IMR-90 (cell line): Measurements from ENCODE around the gene MYH9. TPM values are rescaled to one million over a fixed set of nuclear protein-coding genes. Genes with fewer than 3 reads are reported as not detected.

ENCODE experiments used
- ATAC-seq: fragments of 200-7000 bp; cut with Tn5 transposase; 2 replicates; pipeline ENCODE4 v1.9.1; 2020; ENCODE audit warnings: low read depth, mild to moderate bottlenecking, moderate library complexity
- BruUV-seq: library from RNA; stranded (reverse); fragments of 400-500 nt; replicated peaks from 2 replicates; lab custom pipeline; 2021; lab: Mats Ljungman, UMichigan
- CTCF ChIA-PET: fragments of 300-600 bp; formaldehyde crosslinking; extraction: SDS; loops from one replicate; lab custom pipeline; 2021; ENCODE audit warnings: antibody characterized with exemption; lab: Yijun Ruan, JAX
- POLR2A ChIA-PET: fragments of 300-600 bp; sonication (Branson Sonifier 250); formaldehyde crosslinking; loops from one replicate; lab custom pipeline; 2022; ENCODE audit warnings: antibody characterized with exemption; ENCODE audit not compliant: unreplicated experiment; lab: Charles Lee
- DNase-seq: peaks from one replicate; pipeline ENCODE4 v3.0.0; 2013
- H2AFZ ChIP-seq: replicated peaks from 2 replicates; pipeline ENCODE3; 2013; ENCODE audit warnings: low read length, mild to moderate bottlenecking; ENCODE audit not compliant: poor library complexity
- H2AK5ac ChIP-seq: 2 replicates; pipeline ENCODE4 v1.6.1; 2013; ENCODE audit warnings: low read depth, low read length, inconsistent platforms
- H2AK9ac ChIP-seq: replicated peaks from 2 replicates; pipeline ENCODE3; 2013; ENCODE audit warnings: mild to moderate bottlenecking, low read depth, low read length, moderate library complexity; ENCODE audit not compliant: poor library complexity
- H2BK120ac ChIP-seq: 2 replicates; pipeline ENCODE4 v1.6.1; 2013; ENCODE audit warnings: low read depth, low read length, inconsistent platforms
- H2BK15ac ChIP-seq: 3 replicates; pipeline ENCODE4 v1.6.1; 2013; ENCODE audit warnings: low read depth, low read length, inconsistent platforms
- H2BK20ac ChIP-seq: 2 replicates; pipeline ENCODE4 v1.6.1; 2013; ENCODE audit warnings: low read depth, mild to moderate bottlenecking, inconsistent platforms, low read length, moderate library complexity
- H2BK5ac ChIP-seq: 2 replicates; pipeline ENCODE4 v1.6.1; 2013; ENCODE audit warnings: mild to moderate bottlenecking, low read depth, low read length, inconsistent platforms; ENCODE audit not compliant: poor library complexity, severe bottlenecking
- H3K14ac ChIP-seq: replicated peaks from 2 replicates; pipeline ENCODE4 v1.6.1; 2013; ENCODE audit warnings: low read depth, low read length, inconsistent platforms
- H3K18ac ChIP-seq: 2 replicates; pipeline ENCODE4 v1.6.1; 2013; ENCODE audit warnings: low read depth, low read length, control low read depth
- H3K23ac ChIP-seq: 2 replicates; pipeline ENCODE4 v1.6.1; 2013; ENCODE audit warnings: low read depth, low read length, inconsistent platforms
- H3K27ac ChIP-seq: 2 replicates; pipeline ENCODE4 v1.5.1; 2013; ENCODE audit warnings: mild to moderate bottlenecking, control low read depth, low read length; ENCODE audit not compliant: insufficient read depth
- H3K27me3 ChIP-seq: 2 replicates; pipeline ENCODE4 v1.6.1; 2013; ENCODE audit warnings: low read length; ENCODE audit not compliant: control insufficient read depth, insufficient read depth
- H3K36me3 ChIP-seq: 2 replicates; pipeline ENCODE4 v1.6.1; 2013; ENCODE audit warnings: low read length, mixed read lengths; ENCODE audit not compliant: control insufficient read depth, insufficient read depth
- H3K4ac ChIP-seq: 2 replicates; pipeline ENCODE4 v1.6.1; 2013; ENCODE audit warnings: low read depth, low read length, inconsistent platforms
- H3K4me1 ChIP-seq: 2 replicates; pipeline ENCODE4 v1.6.1; 2013; ENCODE audit warnings: low read length, mixed read lengths; ENCODE audit not compliant: control insufficient read depth, insufficient read depth
- H3K4me2 ChIP-seq: 2 replicates; pipeline ENCODE4 v1.6.1; 2013; ENCODE audit warnings: low read depth, mild to moderate bottlenecking, control low read depth, low read length, moderate library complexity
- H3K4me3 ChIP-seq: 2 replicates; pipeline ENCODE4 v1.5.1; 2013; ENCODE audit warnings: low read depth, mild to moderate bottlenecking, control low read depth, low read length, moderate library complexity; ENCODE audit not compliant: insufficient read depth
- H3K56ac ChIP-seq: 2 replicates; pipeline ENCODE4 v1.6.1; 2013; ENCODE audit warnings: low read length, inconsistent platforms; ENCODE audit not compliant: insufficient read depth; ENCODE audit errors: extremely low read depth
- H3K79me1 ChIP-seq, 2 experiments: 2 replicates each; pipeline ENCODE4 v1.6.1; 2013; ENCODE audit warnings: low read length in 2 of 2, inconsistent platforms in 1 of 2, low read depth in 1 of 2
- H3K9ac ChIP-seq: 2 replicates; pipeline ENCODE4 v1.6.1; 2013; ENCODE audit warnings: low read depth, low read length, control low read depth
- H3K9me1 ChIP-seq: 2 replicates; pipeline ENCODE4 v1.6.1; 2013; ENCODE audit warnings: low read length, inconsistent platforms; ENCODE audit not compliant: insufficient read depth
- H3K9me3 ChIP-seq: 2 replicates; pipeline ENCODE4 v1.6.1; 2013; ENCODE audit warnings: low read length; ENCODE audit not compliant: control insufficient read depth, insufficient read depth
- H4K20me1 ChIP-seq: 2 replicates; pipeline ENCODE4 v1.6.1; 2013; ENCODE audit warnings: low read length, inconsistent platforms; ENCODE audit not compliant: insufficient read depth
- H4K5ac ChIP-seq: 2 replicates; pipeline ENCODE4 v1.6.1; 2013; ENCODE audit warnings: mild to moderate bottlenecking, low read depth, low read length, control low read depth
- H4K8ac ChIP-seq, 2 experiments: 2 replicates each; pipeline ENCODE4 v1.6.1; 2013; ENCODE audit warnings: low read depth in 2 of 2, low read length in 2 of 2, control low read depth in 1 of 2, inconsistent platforms in 1 of 2
- H4K91ac ChIP-seq: 2 replicates; pipeline ENCODE4 v1.6.1; 2013; ENCODE audit warnings: low read depth, low read length, inconsistent platforms; ENCODE audit not compliant: insufficient read depth
- CEBPB ChIP-seq: IDR thresholded peaks from 2 replicates; pipeline ENCODE4 v1.6.1; 2012; ENCODE audit warnings: low read depth, low read length, improper control_type of control experiment
- CHD1 ChIP-seq: IDR thresholded peaks from 2 replicates; pipeline ENCODE4 v1.6.1; 2012; ENCODE audit warnings: low read depth, low read length, improper control_type of control experiment
- CTCF ChIP-seq: conservative IDR thresholded peaks from 2 replicates; pipeline ENCODE4 v1.5.1; 2012; ENCODE audit warnings: mild to moderate bottlenecking, low read depth, low read length, improper control_type of control experiment
- FOS ChIP-seq: fragments of 150-350 bp; IDR thresholded peaks from 2 replicates; pipeline ENCODE4 v1.6.1; 2016; ENCODE audit warnings: low read depth, low read length
- MXI1 ChIP-seq: IDR thresholded peaks from 2 replicates; pipeline ENCODE4 v1.6.1; 2012; ENCODE audit warnings: low read depth, mild to moderate bottlenecking, low read length, moderate library complexity, borderline replicate concordance
- NFE2L2 ChIP-seq: fragments of 150-350 bp; IDR thresholded peaks from 2 replicates; pipeline ENCODE4 v1.6.1; 2016; ENCODE audit warnings: low read depth, mild to moderate bottlenecking, low read length
- POLR2A ChIP-seq: IDR thresholded peaks from 2 replicates; pipeline ENCODE4 v1.6.1; 2012; ENCODE audit warnings: mild to moderate bottlenecking, low read depth, low read length
- RAD21 ChIP-seq: IDR thresholded peaks from 2 replicates; pipeline ENCODE4 v1.6.1; 2012; ENCODE audit warnings: low read length, improper control_type of control experiment
- SMC3 ChIP-seq: fragments of 150-350 bp; IDR thresholded peaks from 2 replicates; pipeline ENCODE4 v1.6.1; 2016; ENCODE audit warnings: low read depth, mild to moderate bottlenecking, antibody characterized with exemption, low read length, moderate library complexity
- USF2 ChIP-seq: fragments of 150-350 bp; IDR thresholded peaks from 2 replicates; pipeline ENCODE4 v1.6.1; 2017; ENCODE audit warnings: mild to moderate bottlenecking, antibody characterized with exemption, low read length, low read depth
- WGBS, 2 experiments: methylation state at CpG; one replicate each; pipeline versions ENCODE4 v1.1.5 to v1.1.7; 2013; ENCODE audit warnings: missing lambda C conversion rate in 2 of 2; ENCODE audit not compliant: insufficient read length in 1 of 2; ENCODE audit errors: extremely low coverage in 2 of 2; 5-methylcytosine and 5-hydroxymethylcytosine counted together
- dilution Hi-C: fragments of 300-500 bp; cut with HindIII; formaldehyde crosslinking; loops from one replicate; pipeline ENCODE4 v1.14.3; 2018; ENCODE audit warnings: low sequenced_read_pairs; ENCODE audit not compliant: unreplicated experiment
- in situ Hi-C: fragments of 300-500 bp; cut with MboI; formaldehyde crosslinking; loops from 3 replicates; pipeline ENCODE4 v1.14.3; 2019; ENCODE audit warnings: low sequenced_read_pairs, inconsistent platforms, mixed read lengths
- intact Hi-C: fragments of 100-400 bp; cut with micrococcal nuclease; formaldehyde crosslinking; loops from 2 replicates; pipeline ENCODE4 v1.10.0; 2022
- polyA plus RNA-seq, 3 experiments: library from polyadenylated mRNA; depleted of rRNA; stranded (reverse); fragments of >200 nt; gene quantifications; 2 replicates each; pipeline ENCODE4 v1.2.3, GENCODE V29; 2012; ENCODE audit warnings: low replicate concordance in 1 of 3
- total RNA-seq: library from RNA; depleted of rRNA; stranded (reverse); fragments of >200 nt; gene quantifications from 2 replicates; pipeline ENCODE4 v1.2.3, GENCODE V29; 2012

The MYH9 gene
- total and polyA plus RNA-seq, 2 of the 4 experiments (the other 2 are of a cell fraction), result 475 to 554 TPM

DNA sequence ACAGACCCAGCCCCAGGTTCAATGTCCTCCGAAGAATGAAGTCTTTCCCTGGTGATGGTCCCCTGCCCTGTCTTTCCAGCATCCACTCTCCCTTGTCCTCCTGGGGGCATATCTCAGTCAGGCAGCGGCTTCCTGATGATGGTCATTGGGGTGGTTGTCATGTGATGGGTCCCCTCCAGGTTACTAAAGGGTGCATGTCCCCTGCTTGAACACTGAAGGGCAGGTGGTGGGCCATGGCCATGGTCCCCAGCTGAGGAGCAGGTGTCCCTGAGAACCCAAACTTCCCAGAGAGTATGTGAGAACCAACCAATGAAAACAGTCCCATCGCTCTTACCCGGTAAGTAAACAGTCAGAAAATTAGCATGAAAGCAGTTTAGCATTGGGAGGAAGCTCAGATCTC is 120.7 kb downstream of the MYH9 start:
- Histone ChIP-seq H4K91ac (no peak overlapping the region), H4K20me1 (no peaks in the 10 kb centered on the region), H3K14ac (no peak overlapping the region), H3K9me3 (no peaks in the 10 kb centered on the region), H2AFZ (no peak overlapping the region), H3K4me2 (no peak overlapping the region), H4K5ac (no peak overlapping the region), H3K27ac (no peak overlapping the region), H2BK120ac (no peak overlapping the region), H3K56ac (no peak overlapping the region), H2BK20ac (no peak overlapping the region), H2BK5ac (no peak overlapping the region), H3K18ac (no peak overlapping the region), H3K23ac (no peak overlapping the region), H3K27me3 (no peaks in the 10 kb centered on the region), H3K4me3 (no peak overlapping the region), H3K79me1 (no peaks in the 10 kb centered on the region), H3K4ac (no peak overlapping the region), H2BK15ac (no peak overlapping the region), H3K4me1 (no peaks in the 10 kb centered on the region), H2AK5ac (no peak overlapping the region), H4K8ac (no peak overlapping the region), H3K9ac (no peak overlapping the region), H3K36me3 (peaks cover 6% of the 10 kb centered on the region; the same call in 1 of the 2 replicates), H3K9me1 (no peaks in the 10 kb centered on the region), H2AK9ac (no peak overlapping the region)
- dilution Hi-C loops (no loop called here), in situ Hi-C loops (no loop called here), intact Hi-C loops (no loop called here)
- CTCF ChIA-PET, result no interaction called here
- no TSS peak for BruUV-seq
- POLR2A ChIA-PET, result no interaction called here
- ATAC-seq (no peak), DNase-seq (no peak)
- WGBS, 2 experiments, result no CpG with 5 or more reads among the region's 4 CpGs
- TF ChIP-seq RAD21, result no peak
- TF ChIP-seq CEBPB, result no peak
- TF ChIP-seq CHD1, result no peak
- TF ChIP-seq FOS, result no peak
- TF ChIP-seq POLR2A, result no peak
- TF ChIP-seq CTCF, result no peak
- TF ChIP-seq SMC3, result no peak
- TF ChIP-seq USF2, result no peak
- TF ChIP-seq NFE2L2, result no peak
- TF ChIP-seq MXI1, result no peak
